NCI-H1092 treated with DMSO at 0.1 percent for 48 hours (cell line): Measurements from ENCODE around the gene MPPED2.
"Not testable (repeated sequence)": the region's sequence is repeated elsewhere in the genome, so short reads cannot be mapped to it uniquely, and the experiment has no call there.

Source experiments
- DNase-seq: peaks from one replicate; lab custom pipeline; 2025; lab: John Stamatoyannopoulos, UW

MPPED2 gene

GRCh38 chr11:30578406-30578805 lies 7.7 kb downstream of the MPPED2 start:
- no peak for DNase-seq

GRCh38 chr11:30573951-30574350 lies 12.2 kb downstream of the MPPED2 start:
- no peak for DNase-seq

DNA sequence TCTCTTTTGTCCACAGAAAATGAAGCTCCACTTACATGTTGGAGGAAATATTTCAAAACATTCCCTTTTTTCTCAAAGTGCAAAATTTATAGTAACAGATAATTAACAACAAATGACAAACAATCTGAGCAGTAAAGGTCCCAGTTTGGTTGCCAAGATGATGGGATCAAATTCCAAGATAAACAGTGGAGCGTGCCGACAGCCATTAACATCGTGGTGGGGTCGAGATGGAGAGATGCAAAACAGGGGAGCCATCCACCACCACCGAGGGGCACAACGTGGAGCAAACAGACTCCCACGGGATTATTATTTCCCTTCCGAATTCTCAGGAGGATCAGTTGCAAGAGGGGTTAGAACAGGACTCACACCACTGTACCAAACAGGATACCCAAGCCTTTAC lies 17.2 kb downstream of the MPPED2 start:
- no peak for DNase-seq

DNA sequence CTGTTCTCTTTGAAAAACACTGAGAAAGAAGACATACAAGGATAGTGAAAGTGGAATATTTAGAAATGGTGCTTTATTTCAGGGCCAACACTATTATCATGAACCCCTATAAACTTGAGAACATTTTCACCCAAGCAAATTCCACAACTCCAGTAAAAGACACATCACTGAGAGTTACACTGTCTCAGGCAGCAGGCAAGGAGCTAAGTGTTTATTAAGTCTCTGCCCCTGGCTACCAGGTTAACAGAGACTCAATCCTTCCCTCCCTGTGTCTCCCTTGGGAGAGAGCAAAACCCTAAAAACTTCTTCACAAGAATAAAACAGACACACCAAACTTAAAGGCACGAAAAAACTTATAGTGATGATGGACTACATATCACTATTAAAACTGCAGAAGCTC lies 18.5 kb downstream of the MPPED2 start:
- DNase-seq, result no peak

DNA sequence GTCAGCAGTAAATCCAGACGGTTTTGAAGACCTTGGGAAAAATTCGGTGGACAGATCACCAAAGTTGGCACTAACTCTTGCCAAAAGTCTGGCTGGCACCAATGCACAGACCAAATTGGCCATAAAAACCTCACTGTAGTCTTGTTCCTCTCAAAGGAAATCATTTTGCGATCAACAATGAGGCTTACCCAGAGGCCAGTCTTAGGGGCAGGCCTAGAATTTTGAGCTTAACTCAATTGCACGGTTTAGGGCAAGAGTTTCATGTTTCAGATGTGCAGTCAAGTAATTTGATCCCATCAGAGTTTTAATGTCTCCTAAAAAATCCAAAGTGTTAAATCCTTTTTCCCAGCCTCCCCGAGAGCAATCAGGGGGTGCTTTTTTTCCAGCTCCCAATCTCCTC lies 19.0 kb downstream of the MPPED2 start:
- DNase-seq, result no peak

- no peak for DNase-seq
Observed at GRCh38 chr11:30566482-30566881, 19.7 kb downstream of the MPPED2 start.

GRCh38 chr11:30565027-30565426 lies 21.1 kb downstream of the MPPED2 start:
- no peak for DNase-seq

- DNase-seq, result no peak
Observed at GRCh38 chr11:30561691-30562415, 24.3 kb downstream of the MPPED2 start.

- no peak for DNase-seq
Observed at GRCh38 chr11:30560206-30561106, 25.7 kb downstream of the MPPED2 start.

DNA sequence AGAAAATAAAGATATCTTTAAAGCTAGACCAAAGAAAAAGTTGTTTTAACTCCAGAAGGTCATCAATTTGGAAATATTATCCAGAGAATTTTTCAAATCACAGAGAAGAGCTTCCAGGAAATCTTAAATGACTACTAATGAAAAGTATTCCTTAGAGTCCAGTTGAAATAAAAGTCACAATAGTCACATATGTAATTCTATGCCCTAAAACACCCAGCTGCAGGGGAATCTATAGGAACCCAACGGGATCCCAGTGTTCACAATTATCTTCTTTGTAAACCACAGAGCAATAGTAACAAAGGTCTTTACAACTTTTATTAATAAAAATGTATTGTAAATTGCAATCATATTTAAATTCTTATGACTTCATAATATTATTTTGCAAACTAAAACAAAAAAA lies 27.1 kb downstream of the MPPED2 start:
- no peak for DNase-seq

GRCh38 chr11:30554587-30554986 lies 31.6 kb downstream of the MPPED2 start:
- DNase-seq, result not testable (repeated sequence)

- DNase-seq, result no peak
Observed at GRCh38 chr11:30553521-30554110, 32.5 kb downstream of the MPPED2 start.

- DNase-seq, result no peak
Observed at GRCh38 chr11:30552839-30553238, 33.3 kb downstream of the MPPED2 start.

DNA sequence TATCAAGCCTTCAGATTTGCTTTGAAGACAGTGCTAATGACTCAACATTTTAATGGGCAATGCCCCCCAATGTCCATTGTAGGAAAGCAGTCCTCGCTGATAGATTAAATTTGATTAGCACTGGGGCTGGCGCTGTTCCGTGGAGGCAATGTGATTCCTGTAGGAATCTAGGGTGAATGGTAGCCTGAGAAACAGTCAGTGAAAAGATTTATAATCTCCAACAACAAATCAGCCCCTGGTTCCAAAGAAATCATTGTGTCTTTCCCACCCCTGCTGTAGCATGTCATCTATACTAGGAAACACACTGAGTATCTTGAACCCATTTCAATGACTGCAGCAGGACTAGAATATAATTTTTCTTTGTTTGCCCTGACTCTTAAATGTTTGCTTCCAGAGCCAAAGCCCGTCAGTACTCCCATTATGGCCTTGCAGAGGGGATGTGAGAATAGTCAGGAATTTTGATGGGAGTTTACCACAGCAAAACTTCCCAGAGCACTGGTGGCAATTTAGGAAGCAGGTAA lies 36.1 kb downstream of the MPPED2 start:
- no peak for DNase-seq

DNA sequence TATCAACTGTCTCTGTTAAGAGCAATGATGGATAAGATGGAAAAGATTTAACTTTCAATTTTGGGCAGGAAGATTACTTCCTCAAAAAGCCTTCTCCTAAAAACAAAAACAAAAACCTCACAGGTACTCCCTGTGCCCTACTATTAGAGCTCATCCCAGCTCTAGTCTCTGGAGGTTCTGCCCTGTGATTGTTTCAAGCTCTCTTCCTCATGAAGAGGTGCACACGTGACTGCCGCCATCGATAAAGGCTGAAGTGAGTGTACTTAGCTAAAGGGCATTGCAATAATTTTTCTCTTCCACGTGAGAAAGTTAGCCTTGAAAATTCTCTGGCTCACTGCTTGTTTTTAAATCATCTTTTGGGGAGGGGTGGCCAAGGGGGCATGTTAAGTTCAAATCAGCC lies 36.6 kb downstream of the MPPED2 start:
- no peak for DNase-seq

GRCh38 chr11:30546334-30546733 lies 39.8 kb downstream of the MPPED2 start:
- no peak for DNase-seq

DNA sequence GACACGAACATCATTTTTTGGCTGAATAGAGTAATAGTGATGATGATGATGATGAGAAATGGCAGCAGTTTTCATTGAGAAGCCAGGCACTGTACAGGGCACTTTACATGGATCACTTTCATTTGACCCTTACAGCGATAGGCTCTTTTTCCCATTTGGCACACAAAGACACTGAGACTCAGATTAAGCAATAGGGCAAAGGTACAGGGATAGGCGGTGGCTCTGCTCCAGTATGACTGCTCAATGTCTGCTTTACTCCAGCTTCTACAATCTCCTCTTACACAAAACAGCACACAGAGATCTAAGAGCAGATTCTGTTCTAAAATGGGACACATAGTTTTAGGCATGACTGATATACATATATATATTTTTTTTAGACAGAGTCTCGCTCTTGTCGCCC lies 40.6 kb downstream of the MPPED2 start:
- no peak for DNase-seq

- DNase-seq, result no peak
Observed at GRCh38 chr11:30543066-30543465, 43.1 kb downstream of the MPPED2 start.

GRCh38 chr11:30540781-30541180 lies 45.4 kb downstream of the MPPED2 start:
- no peak for DNase-seq

DNA sequence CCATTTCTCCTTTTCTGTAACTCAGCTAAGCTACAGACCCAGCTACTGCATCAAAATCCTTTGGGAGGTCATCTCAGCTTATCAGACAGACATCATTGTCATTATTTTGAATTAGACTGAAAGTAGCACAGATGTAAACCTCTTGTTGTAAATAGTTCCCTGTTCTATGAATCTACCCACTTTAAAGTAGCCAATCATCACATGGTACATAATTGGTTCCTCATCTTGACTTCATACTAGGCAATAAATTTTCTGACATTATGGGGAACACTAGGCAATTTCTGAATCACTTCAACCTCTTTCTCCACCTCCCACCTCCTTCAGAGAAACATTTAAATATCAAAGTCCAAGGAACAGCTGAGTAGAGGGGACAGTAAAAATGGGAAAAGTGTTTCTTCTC lies 47.9 kb downstream of the MPPED2 start:
- DNase-seq, result no peak

DNA sequence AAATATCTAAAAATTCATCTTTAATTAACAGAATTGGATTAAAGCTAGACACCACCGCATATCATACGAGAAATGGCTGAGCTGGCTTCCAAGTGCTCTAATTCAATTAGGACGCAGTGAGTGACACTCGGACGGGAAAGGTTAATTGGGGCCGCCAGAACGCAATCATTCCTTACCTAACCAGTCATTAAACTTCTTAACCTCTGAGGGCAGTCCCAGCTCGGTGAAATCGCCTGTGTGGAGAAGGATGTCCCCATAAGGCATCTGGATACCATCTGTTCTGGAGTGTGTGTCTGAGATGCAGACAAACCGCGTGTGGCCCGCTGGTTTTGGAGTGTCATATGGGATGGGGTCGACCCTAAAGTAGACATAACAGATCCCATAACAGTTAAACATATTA lies 50.3 kb downstream of the MPPED2 start:
- DNase-seq, result no peak

GRCh38 chr11:30533445-30533947 lies 52.7 kb downstream of the MPPED2 start:
- no peak for DNase-seq

DNA sequence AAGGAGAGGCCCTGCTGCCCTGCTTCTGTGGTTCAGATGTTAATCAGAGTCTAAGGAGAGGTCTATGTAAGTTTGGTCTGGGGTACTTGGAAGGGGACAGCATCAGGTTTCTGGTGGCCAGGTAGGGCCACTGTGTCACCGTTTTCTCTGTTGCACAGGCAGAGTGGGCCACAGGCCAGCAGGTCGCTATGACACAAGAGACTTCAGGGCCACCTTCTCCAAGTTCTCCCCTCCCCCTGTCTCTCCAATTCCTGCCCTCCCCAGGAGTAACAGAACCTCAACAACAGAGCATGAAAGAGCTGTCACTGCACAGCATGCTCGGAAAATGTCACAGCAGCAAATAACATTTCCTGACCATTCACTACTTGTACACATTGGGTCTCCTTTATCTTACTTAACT lies 58.6 kb downstream of the MPPED2 start:
- no peak for DNase-seq
